Esophagus muscularis mucosa (tissue), 4 donors: Measurements from ENCODE around the gene TMEM109. TPM values are rescaled to one million over a fixed set of nuclear protein-coding genes. Genes with fewer than 3 reads are reported as not detected.

Experiments used
- DNase-seq: peaks from one replicate; pipeline ENCODE4 v3.0.0-alpha.2; 2017; ENCODE audit errors: extremely low spot score
- H3K27ac ChIP-seq, 4 donors: fragments of 200-600 bp; sonication (generic); replicated peaks in 1 of 4; 1 replicate in 3 of 4; 2 replicates in 1 of 4; pipeline ENCODE4 v1.5.1; 2016 to 2019; ENCODE audit warnings: mild to moderate bottlenecking in 1 of 4
- H3K27me3 ChIP-seq, 4 donors: fragments of 200-600 bp; sonication (generic); one replicate each; pipeline versions ENCODE4 v1.5.1 to v1.6.0; 2016 to 2019
- H3K36me3 ChIP-seq, 4 donors: fragments of 200-600 bp; sonication (generic); one replicate each; pipeline ENCODE4 v1.5.1; 2016 to 2019
- H3K4me1 ChIP-seq, 4 donors: fragments of 200-600 bp; sonication (generic); one replicate each; pipeline ENCODE4 v1.5.1; 2016 to 2019
- H3K4me3 ChIP-seq, 4 donors: fragments of 200-600 bp; sonication (generic); 1 replicate in 2 of 4; 2 replicates in 2 of 4; pipeline ENCODE4 v1.5.1; 2016 to 2019; ENCODE audit warnings: mild to moderate bottlenecking in 4 of 4, moderate library complexity in 1 of 4
- H3K9me3 ChIP-seq, 4 donors: fragments of 200-600 bp; sonication (generic); 1 replicate in 3 of 4; 2 replicates in 1 of 4; pipeline ENCODE4 v1.5.1; 2016 to 2019
- EP300 ChIP-seq: sonication (generic); formaldehyde crosslinking; IDR thresholded peaks from one replicate; pipeline ENCODE4 v1.6.1; 2017; ENCODE audit warnings: antibody characterized with exemption
- POLR2A ChIP-seq: fragments of 450-650 bp; IDR thresholded peaks from one replicate; pipeline ENCODE4 v1.6.1; 2017; ENCODE audit warnings: antibody characterized with exemption, moderate library complexity, mild to moderate bottlenecking, low read depth
- POLR2AphosphoS5 ChIP-seq, 2 donors: sonication (generic); formaldehyde crosslinking; IDR thresholded peaks; one replicate each; pipeline ENCODE4 v1.6.1; 2017; ENCODE audit warnings: antibody characterized with exemption in 2 of 2
- WGBS: methylation state at CpG from one replicate; pipeline ENCODE4 v1.1.5; 2018; 5-methylcytosine and 5-hydroxymethylcytosine counted together
- intact Hi-C: fragments of 100-400 bp; cut with DNase I; formaldehyde crosslinking; loops from one replicate; pipeline ENCODE4 v1.15.1; 2023
- total RNA-seq, 4 donors: library from RNA; depleted of rRNA; stranded (reverse); fragments of >200 nt; gene quantifications; one replicate each; pipeline versions ENCODE4 v1.1.0 to v1.2.1, GENCODE V29; 2016
- TF ChIP-seq, protein P1 (sequence below), 3 experiments: fragments of 200-600 bp in 2 of 3; fragments of 450-650 bp in 1 of 3; sonication (generic) in 2 of 3; IDR thresholded peaks; one replicate each; pipeline ENCODE4 v1.5.1; 2017 to 2019; ENCODE audit warnings: antibody characterized with exemption in 3 of 3, mild to moderate bottlenecking in 2 of 3, moderate library complexity in 1 of 3

Gene TMEM109
- total RNA-seq, 4 donors from 2014 or later, result 106 to 186 (median 138) TPM

DNA sequence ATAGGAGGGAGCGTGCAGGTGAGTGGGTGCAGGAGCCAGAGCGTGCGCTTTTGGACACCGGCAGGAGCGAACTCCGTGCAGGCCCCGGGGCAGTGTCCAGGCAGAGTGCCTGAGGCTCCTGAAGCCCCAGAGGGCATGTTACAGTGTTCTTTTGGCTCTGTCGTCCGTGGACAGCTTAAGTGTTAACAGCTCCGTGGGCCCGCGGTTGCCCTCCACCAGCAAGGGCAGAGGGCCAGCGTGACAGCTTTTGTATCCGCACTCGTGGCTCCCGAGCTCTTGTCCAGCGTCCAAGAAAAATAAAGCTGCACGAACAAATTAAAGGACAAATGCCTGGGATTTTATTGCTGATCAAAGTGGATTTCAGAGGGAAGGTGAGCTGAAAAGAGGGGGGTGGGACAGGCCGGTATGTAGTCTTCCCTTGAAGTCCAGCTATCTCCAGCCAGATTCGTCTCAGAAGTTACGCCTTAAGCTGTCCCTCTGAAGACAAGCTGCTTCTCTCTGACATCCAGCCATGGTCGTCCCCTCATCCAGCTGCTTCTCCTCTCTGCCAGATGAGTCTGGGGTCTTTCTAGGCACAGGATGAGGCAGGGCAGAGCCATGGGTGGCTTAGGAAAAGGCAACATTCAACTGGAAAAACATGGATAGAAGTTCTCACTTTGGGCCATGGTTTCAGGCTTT is 968 bp upstream of the TMEM109 start:
- intact Hi-C loops, result no loop called here
- no peak for TF ChIP-seq EP300
- no peak for TF ChIP-seq POLR2A
- TF ChIP-seq POLR2AphosphoS5 (IDR thresholded peaks at IDR 0.05), result no peak
- TF ChIP-seq, protein P1, sequence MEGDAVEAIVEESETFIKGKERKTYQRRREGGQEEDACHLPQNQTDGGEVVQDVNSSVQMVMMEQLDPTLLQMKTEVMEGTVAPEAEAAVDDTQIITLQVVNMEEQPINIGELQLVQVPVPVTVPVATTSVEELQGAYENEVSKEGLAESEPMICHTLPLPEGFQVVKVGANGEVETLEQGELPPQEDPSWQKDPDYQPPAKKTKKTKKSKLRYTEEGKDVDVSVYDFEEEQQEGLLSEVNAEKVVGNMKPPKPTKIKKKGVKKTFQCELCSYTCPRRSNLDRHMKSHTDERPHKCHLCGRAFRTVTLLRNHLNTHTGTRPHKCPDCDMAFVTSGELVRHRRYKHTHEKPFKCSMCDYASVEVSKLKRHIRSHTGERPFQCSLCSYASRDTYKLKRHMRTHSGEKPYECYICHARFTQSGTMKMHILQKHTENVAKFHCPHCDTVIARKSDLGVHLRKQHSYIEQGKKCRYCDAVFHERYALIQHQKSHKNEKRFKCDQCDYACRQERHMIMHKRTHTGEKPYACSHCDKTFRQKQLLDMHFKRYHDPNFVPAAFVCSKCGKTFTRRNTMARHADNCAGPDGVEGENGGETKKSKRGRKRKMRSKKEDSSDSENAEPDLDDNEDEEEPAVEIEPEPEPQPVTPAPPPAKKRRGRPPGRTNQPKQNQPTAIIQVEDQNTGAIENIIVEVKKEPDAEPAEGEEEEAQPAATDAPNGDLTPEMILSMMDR (IDR thresholded peaks at IDR 0.05), result no peak
- H3K27ac ChIP-seq, result peak overlapping the region; percentile 93 to 96 (median 94)
- DNase-seq, result no peak
- peak overlapping the region; percentile 74 to 92 (median 80) for H3K4me3 ChIP-seq
- WGBS, result 70% methylated on average over 22 of the region's 22 CpGs
- H3K36me3 ChIP-seq, result peaks cover 0 to 6% (median 0%) of the 10 kb centered on the region in 4 donors
- H3K9me3 ChIP-seq, result no peaks in the 10 kb centered on the region
- H3K4me1 ChIP-seq, result peaks cover 34 to 48% (median 45%) of the 10 kb centered on the region in 4 donors
- no peaks in the 10 kb centered on the region for H3K27me3 ChIP-seq

DNA sequence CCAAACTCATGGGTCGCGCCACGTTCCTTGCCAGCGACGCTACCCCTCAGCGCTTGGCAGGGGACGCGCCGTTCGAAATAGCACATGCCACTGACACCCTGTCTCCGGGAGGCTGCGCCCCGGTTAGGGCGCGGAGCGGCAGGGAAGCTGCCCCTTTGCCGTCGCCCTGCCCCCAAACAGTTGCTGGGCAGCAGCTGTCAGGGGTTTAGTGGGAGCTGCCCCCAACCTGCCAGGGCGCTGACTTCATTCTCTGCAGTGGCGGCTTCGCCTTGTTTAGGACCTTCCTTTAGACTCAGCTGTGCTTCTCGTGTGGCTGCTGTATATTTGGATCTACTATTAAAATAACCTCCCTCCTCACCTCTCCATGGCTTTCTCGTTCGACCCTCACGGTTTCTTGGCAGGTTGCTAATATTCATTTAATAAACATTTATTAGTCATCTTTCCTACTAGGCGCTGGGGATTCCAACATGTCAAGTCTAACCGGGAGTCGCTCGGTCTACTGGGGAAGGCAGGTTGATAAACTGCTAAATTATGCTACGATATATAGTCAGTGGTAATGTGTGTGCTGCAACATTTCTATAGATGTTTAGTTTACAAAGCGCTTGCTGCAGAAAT is 782 bp downstream of the TMEM109 start:
- intact Hi-C loops, result no loop called here
- 0% methylated on average over 28 of the region's 31 CpGs for WGBS
- peaks cover 50 to 64% (median 59%) of the 10 kb centered on the region in 4 donors for H3K4me1 ChIP-seq
- H3K27ac ChIP-seq, result peak overlapping the region; percentile 93 to 96 (median 94)
- H3K4me3 ChIP-seq, result peak overlapping the region; percentile 74 to 92 (median 80)
- no peak for DNase-seq
- TF ChIP-seq, protein P1 (IDR thresholded peaks at IDR 0.05), result no peak
- TF ChIP-seq POLR2AphosphoS5 (IDR thresholded peaks at IDR 0.05), result no peak
- TF ChIP-seq EP300, result no peak
- no peak for TF ChIP-seq POLR2A
- no peaks in the 10 kb centered on the region for H3K27me3 ChIP-seq
- no peaks in the 10 kb centered on the region for H3K9me3 ChIP-seq
- H3K36me3 ChIP-seq, result peaks cover under 1 to 9% (median 2%) of the 10 kb centered on the region in 4 donors

DNA sequence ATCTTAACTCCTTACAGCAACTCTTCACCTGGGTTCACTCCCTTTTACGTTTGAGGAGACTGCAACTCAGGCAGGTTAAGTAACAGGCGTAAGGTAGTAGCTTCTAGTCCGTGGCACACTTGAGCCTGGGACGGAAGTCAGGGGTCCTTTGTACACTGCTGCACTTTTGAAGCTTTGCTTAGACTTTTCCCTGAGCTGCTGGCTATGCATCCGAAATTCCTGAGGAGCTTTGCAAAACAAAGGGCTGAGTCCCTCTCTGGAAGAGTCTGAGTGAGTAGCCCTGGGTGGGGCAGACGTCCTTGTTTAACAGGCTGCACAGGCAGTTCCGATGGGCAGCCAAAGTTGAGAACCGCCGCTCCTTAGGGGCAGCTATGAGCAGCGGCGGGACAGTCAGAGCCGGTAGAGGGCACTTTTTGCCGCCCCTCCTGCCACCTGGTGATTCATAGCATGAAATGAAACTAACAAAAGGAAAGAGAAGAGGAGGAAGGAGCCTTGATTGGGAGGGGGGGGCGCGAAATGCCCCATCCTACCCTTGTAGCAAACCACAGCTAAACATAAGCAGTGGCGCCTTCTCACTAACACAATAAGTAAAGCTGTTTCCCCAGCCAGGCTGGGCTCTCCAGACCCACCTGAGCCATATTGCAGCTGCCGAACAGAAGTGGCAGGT is 1.4 kb downstream of the TMEM109 start:
- peak overlapping the region; percentile 74 to 92 (median 80) for H3K4me3 ChIP-seq
- peak overlapping the region; percentile 93 to 96 (median 94) for H3K27ac ChIP-seq
- 5% methylated on average over 17 of the region's 17 CpGs for WGBS
- intact Hi-C loops, result no loop called here
- H3K27me3 ChIP-seq, result no peaks in the 10 kb centered on the region
- H3K9me3 ChIP-seq, result no peaks in the 10 kb centered on the region
- peaks cover 7 to 15% (median 8%) of the 10 kb centered on the region in 4 donors for H3K36me3 ChIP-seq
- TF ChIP-seq POLR2AphosphoS5 (IDR thresholded peaks at IDR 0.05), result peak; percentile 29 to 43
- no peak for TF ChIP-seq POLR2A
- TF ChIP-seq, protein P1 (IDR thresholded peaks at IDR 0.05), result peak; percentile 30 to 42 (median 31)
- peaks cover 54 to 70% (median 65%) of the 10 kb centered on the region in 4 donors for H3K4me1 ChIP-seq
- DNase-seq, result no peak

DNA sequence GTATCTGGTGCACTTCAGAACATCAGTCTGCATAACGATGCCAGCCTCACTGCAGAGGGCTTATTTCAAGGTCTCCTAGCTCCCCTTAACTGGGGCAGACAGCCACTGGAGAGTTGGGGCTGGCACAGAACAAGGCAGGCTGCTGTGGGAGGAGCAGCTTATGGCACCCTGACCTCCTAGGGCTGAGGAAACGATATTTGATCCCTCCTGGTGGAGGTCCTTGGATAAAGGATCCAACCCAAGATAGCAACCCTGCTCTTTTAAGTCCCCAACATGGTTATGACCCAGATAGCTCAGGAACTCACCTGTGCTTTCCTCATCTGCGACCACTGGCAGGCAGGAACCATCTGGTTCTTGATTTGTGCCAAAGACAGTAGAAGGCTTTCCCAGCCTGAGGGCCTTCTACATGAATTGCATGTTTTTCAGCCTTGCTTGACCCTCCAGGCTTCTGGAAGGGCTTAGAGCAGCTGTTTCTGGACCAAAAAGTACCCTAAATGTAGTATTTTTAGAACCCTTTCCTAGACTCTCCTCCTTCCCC is 2.8 kb downstream of the TMEM109 start:
- WGBS, result 82% methylated on average over 3 of the region's 3 CpGs
- Histone ChIP-seq H3K27me3 (no peaks in the 10 kb centered on the region), H3K36me3 (peaks cover 20 to 29% (median 22%) of the 10 kb centered on the region in 4 donors), H3K4me3 (no peak overlapping the region), H3K9me3 (no peaks in the 10 kb centered on the region), H3K27ac (peak overlapping the region in 1 of 4 donors; percentile 2), H3K4me1 (peaks cover 54 to 65% (median 61%) of the 10 kb centered on the region in 4 donors)
- TF ChIP-seq POLR2A (no peak), EP300 (no peak), POLR2AphosphoS5 (IDR thresholded peaks at IDR 0.05) (no peak)
- TF ChIP-seq, protein P1 (IDR thresholded peaks at IDR 0.05), result no peak
- intact Hi-C loops, result no loop called here
- DNase-seq, result no peak
